Measurements from ENCODE around the gene SPRYD3. TPM values are rescaled to one million over a fixed set of nuclear protein-coding genes. Genes with fewer than 3 reads are reported as not detected.

SPRYD3 gene
- total RNA-seq, 1 experiment from 2014 or later: 35.2 TPM

- DNase-seq (ENCODE audit: unreplicated experiment): no peak
- CTCF ChIA-PET: interaction anchor here (0.7 to 15.4 kb wide), 5 partner anchors 9 to 178 kb away, joined by 3 to 267 read pairs (median 18); partner anchors contain the start of genes IGFBP6, SOAT2 and SPRYD3
- no peak for TF ChIP-seq CTCF (IDR thresholded peaks at IDR 0.05; ENCODE audit: unreplicated experiment)
- intact Hi-C loops (cut with micrococcal nuclease): no loop called here
- Mint-ChIP-seq H3K9me3 (ENCODE audit: unreplicated experiment) (no peaks in the 10 kb centered on the region), H3K36me3 (ENCODE audit: insufficient read depth, unreplicated experiment) (peaks cover 54% of the 10 kb centered on the region), H3K27me3 (ENCODE audit: insufficient read depth, unreplicated experiment) (no peaks in the 10 kb centered on the region), H3K4me3 (ENCODE audit: unreplicated experiment) (no peak overlapping the region), H3K27ac (ENCODE audit: low read depth, unreplicated experiment) (no peak overlapping the region), H3K4me1 (ENCODE audit: insufficient read depth, unreplicated experiment) (peaks cover 11% of the 10 kb centered on the region)
- no TSS peak for BruUV-seq (replicated peaks)
- POLR2A ChIA-PET: interaction anchor here (0.7 to 1.6 kb wide), 6 partner anchors 7 to 226 kb away, joined by 3 to 6 read pairs (median 4); no protein-coding TSS in a partner anchor
Measured at GRCh38 chr12:53062011-53062961, 16.9 kb downstream of the SPRYD3 start.

GRCh38 chr12:53061404-53062010 is 17.7 kb downstream of the SPRYD3 start:
- CTCF ChIA-PET: interaction anchor here (0.6 to 15.4 kb wide), 7 partner anchors 8 to 259 kb away, joined by 3 to 267 read pairs (median 4); partner anchors contain the start of genes IGFBP6, SOAT2 and SPRYD3
- peak; percentile 69 for DNase-seq (ENCODE audit: unreplicated experiment)

GRCh38 chr12:53060721-53061276 is 18.4 kb downstream of the SPRYD3 start:
- CTCF ChIA-PET: interaction anchor here (0.6 to 15.4 kb wide), 4 partner anchors 37 to 260 kb away, joined by 3 to 267 read pairs (median 4); partner anchors contain the start of genes IGFBP6 and SOAT2
- no peak overlapping the region for H3K4me3 Mint-ChIP-seq (ENCODE audit: unreplicated experiment)
- H3K36me3 Mint-ChIP-seq (ENCODE audit: insufficient read depth, unreplicated experiment): peaks cover 44% of the 10 kb centered on the region
- no peak overlapping the region for H3K27ac Mint-ChIP-seq (ENCODE audit: low read depth, unreplicated experiment)
- no peak for TF ChIP-seq CTCF (IDR thresholded peaks at IDR 0.05; ENCODE audit: unreplicated experiment)
- POLR2A ChIA-PET: interaction anchor here (0.7 to 1.6 kb wide), 4 partner anchors 13 to 380 kb away, joined by 3 to 5 read pairs (median 4); no protein-coding TSS in a partner anchor
- H3K4me1 Mint-ChIP-seq (ENCODE audit: insufficient read depth, unreplicated experiment): peaks cover 6% of the 10 kb centered on the region
- no peaks in the 10 kb centered on the region for H3K27me3 Mint-ChIP-seq (ENCODE audit: insufficient read depth, unreplicated experiment)
- no peak for DNase-seq (ENCODE audit: unreplicated experiment)
- no TSS peak for BruUV-seq (replicated peaks)
- no peaks in the 10 kb centered on the region for H3K9me3 Mint-ChIP-seq (ENCODE audit: unreplicated experiment)
- intact Hi-C loops (cut with micrococcal nuclease): no loop called here

More at GRCh38 chr12:53061404-53062010, 17.7 kb downstream of the SPRYD3 start:
- TF ChIP-seq CTCF (IDR thresholded peaks at IDR 0.05; ENCODE audit: unreplicated experiment): peak; percentile 26
- intact Hi-C loops (cut with micrococcal nuclease): no loop called here
- H3K36me3 Mint-ChIP-seq (ENCODE audit: insufficient read depth, unreplicated experiment): peaks cover 46% of the 10 kb centered on the region
- peaks cover 11% of the 10 kb centered on the region for H3K4me1 Mint-ChIP-seq (ENCODE audit: insufficient read depth, unreplicated experiment)
- POLR2A ChIA-PET: interaction anchor here (0.7 to 1.6 kb wide), 5 partner anchors 13 to 379 kb away, joined by 3 to 5 read pairs (median 4); no protein-coding TSS in a partner anchor
- no peaks in the 10 kb centered on the region for H3K27me3 Mint-ChIP-seq (ENCODE audit: insufficient read depth, unreplicated experiment)
- no peak overlapping the region for H3K27ac Mint-ChIP-seq (ENCODE audit: low read depth, unreplicated experiment)
- no peak overlapping the region for H3K4me3 Mint-ChIP-seq (ENCODE audit: unreplicated experiment)
- no TSS peak for BruUV-seq (replicated peaks)
- H3K9me3 Mint-ChIP-seq (ENCODE audit: unreplicated experiment): no peaks in the 10 kb centered on the region
